Tibial artery (tissue), 4 donors: ENCODE results near the gene SLC25A38.

ENCODE experiments used
- DNase-seq, 2 donors: peaks; one replicate each; pipeline ENCODE4 v3.0.0-alpha.2; 2019
- H3K27ac ChIP-seq, 2 donors: fragments of 200-600 bp; sonication (generic) in 1 of 2; 1 replicate in 1 of 2; 2 replicates in 1 of 2; pipeline ENCODE4 v1.5.1; 2018 to 2019; ENCODE audit warnings: mild to moderate bottlenecking in 1 of 2
- H3K27me3 ChIP-seq, 2 donors: fragments of 200-600 bp; sonication (generic) in 1 of 2; one replicate each; pipeline versions ENCODE4 v1.5.1 to v1.6.0; 2016 to 2019
- H3K36me3 ChIP-seq, 3 donors: fragments of 200-600 bp; sonication (generic) in 2 of 3; one replicate each; pipeline ENCODE4 v1.5.1; 2016 to 2019; ENCODE audit warnings: mild to moderate bottlenecking in 2 of 3
- H3K4me1 ChIP-seq, 4 donors: fragments of 200-600 bp; sonication (generic) in 2 of 4; 1 replicate in 3 of 4; 2 replicates in 1 of 4; pipeline ENCODE4 v1.5.1; 2016 to 2019
- H3K4me3 ChIP-seq, 2 donors: fragments of 200-600 bp; sonication (generic) in 1 of 2; 1 replicate in 1 of 2; 2 replicates in 1 of 2; pipeline ENCODE4 v1.5.1; 2018 to 2019; ENCODE audit warnings: mild to moderate bottlenecking in 2 of 2
- H3K9me3 ChIP-seq, 3 donors: fragments of 200-600 bp; sonication (generic) in 1 of 3; one replicate each; pipeline ENCODE4 v1.5.1; 2016 to 2019
- intact Hi-C: fragments of 100-400 bp; cut with DNase I; formaldehyde crosslinking; loops from one replicate; pipeline ENCODE4 v1.15.0; 2023; ENCODE audit warnings: low total_unique reads
- TF ChIP-seq, protein P1 (sequence below), 2 experiments: fragments of 200-600 bp in 1 of 2; fragments of 450-650 bp in 1 of 2; IDR thresholded peaks; one replicate each; pipeline ENCODE4 v1.5.1; 2017 to 2019; ENCODE audit warnings: antibody characterized with exemption in 2 of 2, mild to moderate bottlenecking in 1 of 2, moderate library complexity in 1 of 2

SLC25A38 gene

GRCh38 chr3:39390181-39390580 is 7.0 kb downstream of the SLC25A38 start:
- intact Hi-C loops = no loop called here
- Histone ChIP-seq H3K4me3 (no peak overlapping the region), H3K9me3 (no peaks in the 10 kb centered on the region), H3K4me1 (peaks cover 0 to 7% (median 3%) of the 10 kb centered on the region in 4 donors), H3K36me3 (peaks cover 49 to 62% (median 58%) of the 10 kb centered on the region in 3 donors), H3K27ac (no peak overlapping the region), H3K27me3 (no peaks in the 10 kb centered on the region)
- TF ChIP-seq, protein P1, sequence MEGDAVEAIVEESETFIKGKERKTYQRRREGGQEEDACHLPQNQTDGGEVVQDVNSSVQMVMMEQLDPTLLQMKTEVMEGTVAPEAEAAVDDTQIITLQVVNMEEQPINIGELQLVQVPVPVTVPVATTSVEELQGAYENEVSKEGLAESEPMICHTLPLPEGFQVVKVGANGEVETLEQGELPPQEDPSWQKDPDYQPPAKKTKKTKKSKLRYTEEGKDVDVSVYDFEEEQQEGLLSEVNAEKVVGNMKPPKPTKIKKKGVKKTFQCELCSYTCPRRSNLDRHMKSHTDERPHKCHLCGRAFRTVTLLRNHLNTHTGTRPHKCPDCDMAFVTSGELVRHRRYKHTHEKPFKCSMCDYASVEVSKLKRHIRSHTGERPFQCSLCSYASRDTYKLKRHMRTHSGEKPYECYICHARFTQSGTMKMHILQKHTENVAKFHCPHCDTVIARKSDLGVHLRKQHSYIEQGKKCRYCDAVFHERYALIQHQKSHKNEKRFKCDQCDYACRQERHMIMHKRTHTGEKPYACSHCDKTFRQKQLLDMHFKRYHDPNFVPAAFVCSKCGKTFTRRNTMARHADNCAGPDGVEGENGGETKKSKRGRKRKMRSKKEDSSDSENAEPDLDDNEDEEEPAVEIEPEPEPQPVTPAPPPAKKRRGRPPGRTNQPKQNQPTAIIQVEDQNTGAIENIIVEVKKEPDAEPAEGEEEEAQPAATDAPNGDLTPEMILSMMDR (IDR thresholded peaks at IDR 0.05) = no peak
- no peak for DNase-seq

GRCh38 chr3:39396690-39397089 is 13.5 kb downstream of the SLC25A38 start:
- Histone ChIP-seq H3K4me3 (no peak overlapping the region), H3K4me1 (no peaks in the 10 kb centered on the region), H3K27me3 (no peaks in the 10 kb centered on the region), H3K27ac (no peak overlapping the region), H3K36me3 (peaks cover 61 to 96% (median 92%) of the 10 kb centered on the region in 3 donors), H3K9me3 (no peaks in the 10 kb centered on the region)
- DNase-seq = no peak
- TF ChIP-seq, protein P1 (IDR thresholded peaks at IDR 0.05) = no peak
- intact Hi-C loops = no loop called here

GRCh38 chr3:39398700-39399099 is 15.5 kb downstream of the SLC25A38 start:
- Histone ChIP-seq H3K9me3 (no peaks in the 10 kb centered on the region), H3K36me3 (peaks cover 41 to 83% (median 72%) of the 10 kb centered on the region in 3 donors), H3K4me1 (no peaks in the 10 kb centered on the region), H3K27me3 (no peaks in the 10 kb centered on the region), H3K27ac (no peak overlapping the region), H3K4me3 (no peak overlapping the region)
- intact Hi-C loops = no loop called here
- no peak for DNase-seq
- TF ChIP-seq, protein P1 (IDR thresholded peaks at IDR 0.05) = no peak

- DNase-seq = no peak
- intact Hi-C loops = no loop called here
- Histone ChIP-seq H3K27ac (no peak overlapping the region), H3K9me3 (no peaks in the 10 kb centered on the region), H3K4me3 (no peak overlapping the region), H3K27me3 (no peaks in the 10 kb centered on the region), H3K36me3 (peaks cover 11 to 51% (median 40%) of the 10 kb centered on the region in 3 donors), H3K4me1 (peaks cover 0 to 1% (median 0%) of the 10 kb centered on the region in 4 donors)
- TF ChIP-seq, protein P1 (IDR thresholded peaks at IDR 0.05) = no peak
Measured at GRCh38 chr3:39401983-39402382, 18.8 kb downstream of the SLC25A38 start.

DNA sequence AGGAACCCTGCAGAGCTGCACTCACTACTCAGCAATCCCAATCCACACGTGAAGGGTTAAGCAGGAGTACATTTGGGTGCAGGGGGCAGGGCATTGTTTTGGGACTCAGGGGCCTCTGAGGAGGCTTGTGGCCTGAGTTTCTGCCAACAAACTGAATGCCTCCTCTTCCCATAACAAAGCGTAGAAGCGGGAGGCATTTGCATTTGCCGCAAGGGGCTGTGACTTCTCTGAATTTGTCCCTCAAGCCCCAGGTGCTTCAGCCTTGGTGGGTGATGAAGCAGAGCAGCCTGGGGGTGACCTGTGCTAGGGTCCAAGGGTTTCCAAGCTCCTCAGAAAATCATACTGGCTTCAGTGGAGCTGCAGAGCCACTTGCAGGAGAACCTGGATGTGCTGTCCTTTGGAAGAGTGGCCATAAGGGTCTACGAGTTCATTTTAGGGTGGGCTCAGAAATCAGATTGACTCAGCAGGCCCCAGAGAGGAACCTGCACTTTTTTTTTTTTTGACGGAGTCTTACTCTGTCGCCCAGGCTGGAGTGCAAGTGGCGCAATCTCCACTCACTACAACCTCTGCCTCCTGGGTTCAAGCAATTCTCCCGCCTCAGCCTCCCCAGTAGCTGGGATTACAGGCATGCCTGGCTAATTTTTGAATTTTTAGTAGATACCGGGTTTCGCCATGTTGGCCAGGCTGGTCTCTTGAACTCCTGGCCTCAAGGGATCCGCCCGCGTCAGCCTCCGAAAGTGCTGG is 21.9 kb downstream of the SLC25A38 start:
- Histone ChIP-seq H3K4me3 (no peak overlapping the region), H3K27me3 (no peaks in the 10 kb centered on the region), H3K4me1 (peaks cover 0 to 24% (median 15%) of the 10 kb centered on the region in 4 donors), H3K36me3 (peaks cover 16 to 40% (median 20%) of the 10 kb centered on the region in 3 donors), H3K27ac (no peak overlapping the region), H3K9me3 (no peaks in the 10 kb centered on the region)
- TF ChIP-seq, protein P1 (IDR thresholded peaks at IDR 0.05) = no peak
- intact Hi-C loops = no loop called here
- DNase-seq = no peak
